ENCODE measurements around the gene GRID2.

- TF ChIP-seq TFAP4 (IDR thresholded peaks at IDR 0.05; ENCODE audit: borderline replicate concordance, low read depth) (no peak), ZNF777 (CRISPR knock-in tag; IDR thresholded peaks at IDR 0.05) (no peak), POLR2A (IDR thresholded peaks at IDR 0.05; ENCODE audit: insufficient read depth in 1 of 2, low read depth in 2 of 2, low read length in 2 of 2) (no peak), HOXA7 (CRISPR knock-in tag; IDR thresholded peaks at IDR 0.05) (no peak), JUND (CRISPR knock-in tag; IDR thresholded peaks at IDR 0.05) (no peak), YY1 (IDR thresholded peaks at IDR 0.05; ENCODE audit: insufficient read depth, insufficient replicate concordance, low read depth, low read length) (no peak), POLR2AphosphoS5 (IDR thresholded peaks at IDR 0.05; ENCODE audit: low read depth, low read length) (no peak), TAF1 (CRISPR knock-in tag; IDR thresholded peaks at IDR 0.05) (no peak), ZKSCAN5 (CRISPR knock-in tag; IDR thresholded peaks at IDR 0.05) (no peak), EHMT2 (IDR thresholded peaks at IDR 0.05; ENCODE audit: borderline replicate concordance, low read depth, low read length) (no peak), CTCF (CRISPR knock-in tag; IDR thresholded peaks at IDR 0.05) (no peak), ZNF263 (CRISPR knock-in tag; IDR thresholded peaks at IDR 0.05) (no peak)
Observed at GRCh38 chr4:93437991-93438390, 1134.2 kb downstream of the GRID2 start.

Data from HepG2 (cell line).